ENCODE measurements around the gene ERBB3. TPM values are rescaled to one million over a fixed set of nuclear protein-coding genes. Genes with fewer than 3 reads are reported as not detected.

ERBB3 gene
- polyA plus RNA-seq, 1 experiment, result 6.0 TPM

DNA sequence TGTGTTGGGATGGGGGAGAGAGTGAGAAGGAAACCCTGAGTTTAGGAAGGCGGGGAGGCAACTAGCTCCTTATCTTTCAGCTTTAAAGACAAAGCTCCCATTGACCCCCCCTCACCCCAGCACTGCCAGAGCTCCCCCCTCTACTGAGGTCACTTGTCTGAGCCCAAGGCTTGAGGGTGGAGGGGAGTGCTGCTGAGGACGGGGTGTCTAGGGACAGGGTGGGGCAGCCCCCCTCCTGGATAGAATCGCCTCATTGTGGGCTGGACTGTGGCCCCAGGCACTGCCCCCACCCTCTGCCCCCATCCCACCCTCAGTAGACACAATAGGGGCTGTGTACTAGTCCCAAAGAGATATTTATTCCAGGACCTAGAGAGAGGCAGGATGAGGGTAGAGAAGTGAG is 3.0 kb downstream of the ERBB3 start:
- POLR2A ChIA-PET, result no interaction called here
- TF ChIP-seq CTCF (IDR thresholded peaks at IDR 0.05; ENCODE audit: insufficient read depth, low read depth, low read length), result no peak
- Histone ChIP-seq H3K27me3 (ENCODE audit: control insufficient read depth, insufficient read depth, low read length) (peaks cover 5% of the 10 kb centered on the region), H3K4me3 (ENCODE audit: low read depth, low read length) (no peak overlapping the region), H3K36me3 (ENCODE audit: control insufficient read depth, insufficient read depth, low read length) (no peaks in the 10 kb centered on the region)
- CTCF ChIA-PET, result no interaction called here
- DNase-seq (ENCODE audit: low read depth), result no peak

DNA sequence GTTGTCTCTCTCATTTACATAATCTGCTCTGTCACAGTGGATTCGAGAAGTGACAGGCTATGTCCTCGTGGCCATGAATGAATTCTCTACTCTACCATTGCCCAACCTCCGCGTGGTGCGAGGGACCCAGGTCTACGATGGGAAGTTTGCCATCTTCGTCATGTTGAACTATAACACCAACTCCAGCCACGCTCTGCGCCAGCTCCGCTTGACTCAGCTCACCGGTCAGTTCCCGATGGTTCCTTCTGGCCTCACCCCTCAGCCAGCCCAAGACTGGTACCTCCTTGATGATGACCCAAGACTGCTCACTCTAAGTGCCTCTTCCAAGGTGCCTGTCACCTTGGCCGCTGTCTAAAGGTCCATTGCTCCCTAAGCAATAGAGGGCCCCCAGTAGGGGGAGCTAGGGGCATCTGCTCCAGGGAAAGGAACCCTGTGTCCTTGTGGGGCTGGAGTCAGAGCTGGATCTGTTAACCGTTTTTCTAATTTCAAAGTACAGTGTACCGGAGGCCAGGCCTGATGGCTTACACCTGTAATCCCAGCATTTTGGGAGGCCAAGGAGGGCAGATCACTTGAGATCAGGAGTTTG is 5.1 kb downstream of the ERBB3 start:
- no peak for DNase-seq (ENCODE audit: low read depth)
- H3K36me3 ChIP-seq (ENCODE audit: control insufficient read depth, insufficient read depth, low read length), result no peaks in the 10 kb centered on the region
- ChIA-PET CTCF (interaction anchor here (1.4 to 2.2 kb wide), 3 partner anchors 12 to 55 kb away, joined by 3 to 7 read pairs (median 3); no protein-coding TSS in a partner anchor), POLR2A (no interaction called here)
- peak; percentile 40 for TF ChIP-seq CTCF (IDR thresholded peaks at IDR 0.05; ENCODE audit: insufficient read depth, low read depth, low read length)
- H3K27me3 ChIP-seq (ENCODE audit: control insufficient read depth, insufficient read depth, low read length), result peaks cover 5% of the 10 kb centered on the region
- no peak overlapping the region for H3K4me3 ChIP-seq (ENCODE audit: low read depth, low read length)

- TF ChIP-seq CTCF (IDR thresholded peaks at IDR 0.05; ENCODE audit: insufficient read depth, low read depth, low read length), result no peak
- Histone ChIP-seq H3K4me3 (ENCODE audit: low read depth, low read length) (no peak overlapping the region), H3K36me3 (ENCODE audit: control insufficient read depth, insufficient read depth, low read length) (no peaks in the 10 kb centered on the region), H3K27me3 (ENCODE audit: control insufficient read depth, insufficient read depth, low read length) (peaks cover 3% of the 10 kb centered on the region; the same call in 1 of the 2 replicates)
- DNase-seq (ENCODE audit: low read depth), result no peak
- ChIA-PET POLR2A (no interaction called here), CTCF (interaction anchor here (1.4 to 2.2 kb wide), 3 partner anchors 10 to 56 kb away, joined by 3 to 7 read pairs (median 3); no protein-coding TSS in a partner anchor)
These were observed 6.1 kb downstream of the ERBB3 start for GRCh38 chr12:56086096-56086495.

DNA sequence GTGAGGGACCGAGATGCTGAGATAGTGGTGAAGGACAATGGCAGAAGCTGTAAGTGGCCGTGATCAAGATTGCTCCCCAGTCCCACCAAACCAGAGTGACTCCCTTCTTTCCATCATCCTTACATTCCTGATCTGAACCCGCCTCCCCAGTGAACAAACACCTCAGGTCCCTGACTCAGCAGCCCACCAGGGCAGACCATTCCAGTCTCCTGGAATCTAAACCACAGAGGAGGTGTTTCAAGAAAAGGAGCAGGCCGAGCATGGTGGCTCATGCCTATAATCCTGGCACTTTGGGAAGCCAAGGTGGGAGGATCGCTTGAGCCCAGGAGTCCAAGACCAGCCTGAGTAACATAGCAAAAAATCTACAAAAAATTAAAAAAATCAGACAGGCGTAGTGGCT is 6.6 kb downstream of the ERBB3 start:
- TF ChIP-seq CTCF (IDR thresholded peaks at IDR 0.05; ENCODE audit: insufficient read depth, low read depth, low read length), result no peak
- ChIA-PET POLR2A (no interaction called here), CTCF (interaction anchor here (1.6 to 2.2 kb wide), 2 partner anchors 10 to 57 kb away, joined by 3 to 7 read pairs; no protein-coding TSS in a partner anchor)
- H3K4me3 ChIP-seq (ENCODE audit: low read depth, low read length), result no peak overlapping the region
- no peak for DNase-seq (ENCODE audit: low read depth)
- peaks cover 3% of the 10 kb centered on the region; the same call in 1 of the 2 replicates for H3K27me3 ChIP-seq (ENCODE audit: control insufficient read depth, insufficient read depth, low read length)
- no peaks in the 10 kb centered on the region for H3K36me3 ChIP-seq (ENCODE audit: control insufficient read depth, insufficient read depth, low read length)

DNA sequence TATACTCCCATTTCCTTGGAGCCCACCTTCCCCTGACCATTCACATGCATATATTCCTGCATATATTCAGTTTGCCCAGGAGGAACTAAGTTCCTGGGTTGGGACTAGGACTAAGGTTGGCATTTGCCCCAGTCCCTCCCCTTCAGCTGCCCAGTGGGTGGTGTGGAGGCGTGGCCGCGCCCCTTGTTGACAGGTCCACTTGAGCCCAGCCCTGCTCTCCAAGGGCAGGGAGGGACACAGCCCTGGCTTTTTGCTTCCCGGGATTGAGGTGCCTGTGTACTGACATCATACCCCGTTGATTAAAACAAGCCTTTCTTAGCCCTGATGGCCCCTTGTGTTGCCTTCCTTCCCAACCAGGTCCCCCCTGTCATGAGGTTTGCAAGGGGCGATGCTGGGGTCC is 7.3 kb downstream of the ERBB3 start:
- ChIA-PET CTCF (no interaction called here), POLR2A (interaction anchor here (0.5 kb wide), 1 partner anchor 32 kb away, joined by 3 read pairs; no protein-coding TSS in a partner anchor)
- no peak for DNase-seq (ENCODE audit: low read depth)
- Histone ChIP-seq H3K36me3 (ENCODE audit: control insufficient read depth, insufficient read depth, low read length) (no peaks in the 10 kb centered on the region), H3K27me3 (ENCODE audit: control insufficient read depth, insufficient read depth, low read length) (peaks cover 1% of the 10 kb centered on the region; the same call in 1 of the 2 replicates), H3K4me3 (ENCODE audit: low read depth, low read length) (no peak overlapping the region)
- TF ChIP-seq CTCF (IDR thresholded peaks at IDR 0.05; ENCODE audit: insufficient read depth, low read depth, low read length), result no peak

All from BJ (cell line).